PC-9 (cell line): Measurements from ENCODE around the gene ATP2B2.

ENCODE experiments used
- CTCF ChIP-seq: fragments of 200-600 bp; sonication (generic); conservative IDR thresholded peaks from 2 replicates; pipeline ENCODE4 v1.6.1; 2017; ENCODE audit warnings: mixed run types, antibody characterized with exemption, mild to moderate bottlenecking, moderate library complexity
- EZH2 ChIP-seq: fragments of 200-600 bp; sonication (generic); IDR thresholded peaks from 2 replicates; pipeline ENCODE4 v1.8.0; 2017; ENCODE audit warnings: antibody characterized with exemption, low read depth

- no peak for TF ChIP-seq EZH2
- TF ChIP-seq CTCF: no peak
These were observed 57.7 kb downstream of the ATP2B2 start for GRCh38 chr3:10447527-10448260.
